Pancreas (tissue), 10 donors: ENCODE measurements around the gene WASF2. TPM values are rescaled to one million over a fixed set of nuclear protein-coding genes. Genes with fewer than 3 reads are reported as not detected.
A peak's percentile ranks its signal among the peaks of the same experiment; 100 is the strongest.

ENCODE experiments used
- ATAC-seq, 4 donors: fragments of 200-7000 bp; cut with Tn5 transposase; one replicate each; pipeline versions ENCODE4 v1.8.0 to v1.9.1; 2020; ENCODE audit warnings: mild to moderate bottlenecking in 4 of 4, moderate library complexity in 4 of 4
- DNase-seq, 6 donors: peaks; one replicate each; pipeline ENCODE4 v3.0.0-alpha.2; 2020
- FAIRE-seq: peaks from 2 replicates; lab custom pipeline; 2012; peaks lifted over from hg19 to GRCh38; lab: Jason Lieb, UNC
- H3K27ac ChIP-seq, 4 donors: fragments of 200-600 bp; sonication (generic); 1 replicate in 3 of 4; 2 replicates in 1 of 4; pipeline versions ENCODE4 v1.5.0 to v1.8.0; 2020
- H3K27me3 ChIP-seq, 4 donors: fragments of 200-600 bp; one replicate each; pipeline ENCODE4 v1.8.0; 2021
- H3K36me3 ChIP-seq, 3 donors: fragments of 200-600 bp; sonication (generic) in 1 of 3; one replicate each; pipeline versions ENCODE4 v1.5.0 to v1.8.0; 2020 to 2021
- H3K4me1 ChIP-seq, 3 donors: fragments of 200-600 bp; one replicate each; pipeline ENCODE4 v1.8.0; 2021
- H3K4me3 ChIP-seq, 4 donors: fragments of 200-600 bp; sonication (generic) in 2 of 4; one replicate each; pipeline versions ENCODE4 v1.5.0 to v1.8.0; 2020 to 2021
- H3K9me3 ChIP-seq, 4 donors: fragments of 200-600 bp; one replicate each; pipeline ENCODE4 v1.8.0; 2021
- WGBS, 2 donors: extraction: QIAGEN DNeasy Blood & Tissue Kit; methylation state at CpG; one replicate each; pipeline ENCODE4 v1.1.7; 2013; 5-methylcytosine and 5-hydroxymethylcytosine counted together
- intact Hi-C, 3 donors: fragments of 100-400 bp; cut with DNase I; formaldehyde crosslinking; loops; one replicate each; pipeline versions ENCODE4 v1.11.1 to v1.14.2; 2022
- polyA plus RNA-seq, 2 donors: library from polyadenylated mRNA; stranded (reverse); fragments of 200-250 nt; gene quantifications; one replicate each; pipeline ENCODE4 v1.2.3, GENCODE V29; 2013
- total RNA-seq, 6 donors: library from RNA; stranded (reverse); fragmentation: NEBNext Ultra II Directional in 4 of 6; extraction: Animal tissue kit (Norgen Biotek cat#: 25700) in 4 of 6; gene quantifications; one replicate each; pipeline versions ENCODE4 v1.2.1 to v1.2.4, GENCODE V29; 2021 to 2023
- TF ChIP-seq, protein P1 (sequence below), 4 donors: fragments of 200-600 bp; sonication (generic) in 3 of 4; IDR thresholded peaks; one replicate each; pipeline versions ENCODE4 v1.5.0 to v1.8.0; 2021; ENCODE audit warnings: antibody characterized with exemption in 4 of 4
- donor health status: healthy with polysubstance abuse.
- donor health status: DM: no; HTN: no; CAD: no; lungs with moderate emphysema.
- donor health status: DM: no; HTN: no; CAD: no.
- donor health status: control.
- donor health status: control.
- donor health status: Bipolar disorder and iron deficiency.
- donor health status: DM: yes; HTN: yes; CAD: no.
- donor health status: DM: no; HTN: no; CAD: no.
- donor health status: DM: no; HTN: no; CAD: no.
- donor health status: DM: yes; HTN: yes; CAD: no.

Gene WASF2
- total and polyA plus RNA-seq, 8 donors = 13.5 to 83.2 (median 51.4) TPM

DNA sequence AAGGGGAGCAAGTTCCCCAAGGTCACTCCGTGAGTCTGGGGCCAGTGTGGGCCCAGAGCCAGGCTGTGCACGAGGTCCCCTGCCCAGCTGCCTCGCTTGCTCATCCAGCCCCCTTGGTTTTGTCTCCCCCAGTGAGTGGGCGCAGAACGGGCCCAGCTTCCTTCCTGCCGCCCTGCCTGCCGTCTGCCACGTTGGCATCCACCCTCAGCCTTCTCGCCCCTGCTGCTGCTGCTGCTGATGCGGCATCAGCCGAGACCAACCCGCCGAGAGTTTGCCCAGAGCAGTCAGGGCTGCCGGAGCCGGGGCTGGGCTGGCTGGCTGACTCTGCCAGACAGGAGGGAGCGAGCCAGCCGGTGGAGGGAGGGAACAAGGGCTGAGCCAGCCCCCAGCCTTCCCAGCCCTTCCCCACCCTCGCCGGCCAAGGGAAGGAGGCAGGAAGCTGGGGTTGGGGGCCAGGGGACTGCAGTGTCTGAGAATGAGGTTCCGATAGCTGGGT is 31.4 kb upstream of the WASF2 start:
- peak in 3 of 4 donors; percentile 5 to 8 (median 6) for ATAC-seq
- Histone ChIP-seq H3K27me3 (no peaks in the 10 kb centered on the region), H3K4me3 (no peak overlapping the region), H3K36me3 (no peaks in the 10 kb centered on the region), H3K9me3 (no peaks in the 10 kb centered on the region), H3K27ac (no peak overlapping the region), H3K4me1 (no peaks in the 10 kb centered on the region)
- no peak for FAIRE-seq
- TF ChIP-seq, protein P1, sequence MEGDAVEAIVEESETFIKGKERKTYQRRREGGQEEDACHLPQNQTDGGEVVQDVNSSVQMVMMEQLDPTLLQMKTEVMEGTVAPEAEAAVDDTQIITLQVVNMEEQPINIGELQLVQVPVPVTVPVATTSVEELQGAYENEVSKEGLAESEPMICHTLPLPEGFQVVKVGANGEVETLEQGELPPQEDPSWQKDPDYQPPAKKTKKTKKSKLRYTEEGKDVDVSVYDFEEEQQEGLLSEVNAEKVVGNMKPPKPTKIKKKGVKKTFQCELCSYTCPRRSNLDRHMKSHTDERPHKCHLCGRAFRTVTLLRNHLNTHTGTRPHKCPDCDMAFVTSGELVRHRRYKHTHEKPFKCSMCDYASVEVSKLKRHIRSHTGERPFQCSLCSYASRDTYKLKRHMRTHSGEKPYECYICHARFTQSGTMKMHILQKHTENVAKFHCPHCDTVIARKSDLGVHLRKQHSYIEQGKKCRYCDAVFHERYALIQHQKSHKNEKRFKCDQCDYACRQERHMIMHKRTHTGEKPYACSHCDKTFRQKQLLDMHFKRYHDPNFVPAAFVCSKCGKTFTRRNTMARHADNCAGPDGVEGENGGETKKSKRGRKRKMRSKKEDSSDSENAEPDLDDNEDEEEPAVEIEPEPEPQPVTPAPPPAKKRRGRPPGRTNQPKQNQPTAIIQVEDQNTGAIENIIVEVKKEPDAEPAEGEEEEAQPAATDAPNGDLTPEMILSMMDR (IDR thresholded peaks at IDR 0.05) = no peak
- intact Hi-C loops = no loop called here
- WGBS, 2 donors = 57 to 60% methylated on average over 20 of the region's 20 CpGs
- no peak for DNase-seq

DNA sequence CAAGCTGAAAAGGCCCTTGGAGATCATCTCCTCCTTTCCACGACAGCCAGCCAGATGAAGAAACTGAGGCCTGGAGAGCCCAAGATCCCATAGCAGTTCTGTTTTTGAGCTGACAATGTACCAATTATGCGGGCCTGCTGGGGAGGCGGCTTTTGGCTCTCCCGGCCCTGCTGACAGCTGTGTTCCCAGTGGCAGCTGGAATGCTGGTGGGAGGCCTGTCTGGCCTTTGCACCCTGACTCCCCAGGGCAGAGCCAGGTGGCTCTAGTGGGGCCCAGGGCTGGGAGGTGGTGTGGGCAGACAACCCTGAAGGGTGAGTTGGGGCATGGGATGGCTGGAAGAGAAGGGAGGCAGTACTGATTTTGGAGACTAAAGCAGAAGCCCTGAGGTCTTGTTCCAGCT is 30.7 kb upstream of the WASF2 start:
- no peak for DNase-seq
- TF ChIP-seq, protein P1 (IDR thresholded peaks at IDR 0.05) = no peak
- no peak for FAIRE-seq
- 71 to 86% methylated on average over 4 of the region's 4 CpGs for WGBS, 2 donors
- ATAC-seq = no peak
- H3K27me3 ChIP-seq = no peaks in the 10 kb centered on the region
- H3K36me3 ChIP-seq = no peaks in the 10 kb centered on the region
- H3K27ac ChIP-seq = no peak overlapping the region
- no peak overlapping the region for H3K4me3 ChIP-seq
- intact Hi-C loops = no loop called here
- H3K4me1 ChIP-seq = no peaks in the 10 kb centered on the region
- H3K9me3 ChIP-seq = no peaks in the 10 kb centered on the region

DNA sequence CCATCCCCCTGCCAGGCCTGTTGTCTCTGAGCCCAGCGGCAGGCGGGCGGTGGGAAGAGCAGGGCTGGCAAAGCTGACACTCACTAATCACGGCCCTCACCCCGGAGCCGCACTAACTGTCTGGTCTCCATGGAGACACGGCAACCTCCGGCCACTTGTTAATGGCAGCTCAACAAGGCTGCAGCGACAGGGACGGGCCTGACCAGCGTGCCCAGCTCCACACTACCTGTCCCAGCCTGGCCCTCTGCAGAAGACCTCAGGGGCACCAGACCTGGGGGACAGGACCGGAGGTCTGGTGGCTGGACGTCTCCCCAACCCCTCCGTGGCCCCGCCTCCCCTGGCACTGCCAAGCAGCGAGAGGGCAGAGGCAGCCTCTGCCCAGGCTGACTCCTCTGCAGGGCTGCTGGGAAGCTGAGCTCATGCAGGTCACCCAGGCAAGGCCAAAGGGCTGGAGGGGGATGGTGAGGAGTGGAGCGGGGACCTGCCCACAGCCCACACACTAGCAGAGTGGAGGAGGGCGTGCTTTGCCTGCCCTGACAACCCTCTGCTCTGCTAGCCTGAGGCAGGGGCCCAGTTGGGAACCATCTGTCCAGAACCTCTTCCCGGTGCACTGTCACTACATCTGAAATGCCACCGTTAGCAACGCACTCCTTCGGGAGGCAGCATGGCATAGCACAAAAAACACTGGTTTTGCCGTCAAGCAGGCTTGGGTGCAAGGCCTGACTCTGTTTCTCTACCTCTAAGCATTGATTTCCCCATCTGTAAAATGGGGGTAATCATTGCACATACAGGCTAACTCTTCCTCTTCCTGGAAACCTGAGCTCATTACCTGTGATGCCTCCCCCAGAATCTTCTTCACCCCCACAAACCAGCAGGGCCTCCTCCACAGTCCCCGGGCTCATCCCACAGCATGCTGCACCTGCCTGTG is 29.6 kb upstream of the WASF2 start:
- FAIRE-seq (no peak), ATAC-seq (peak; percentile 30 to 65 (median 60))

DNA sequence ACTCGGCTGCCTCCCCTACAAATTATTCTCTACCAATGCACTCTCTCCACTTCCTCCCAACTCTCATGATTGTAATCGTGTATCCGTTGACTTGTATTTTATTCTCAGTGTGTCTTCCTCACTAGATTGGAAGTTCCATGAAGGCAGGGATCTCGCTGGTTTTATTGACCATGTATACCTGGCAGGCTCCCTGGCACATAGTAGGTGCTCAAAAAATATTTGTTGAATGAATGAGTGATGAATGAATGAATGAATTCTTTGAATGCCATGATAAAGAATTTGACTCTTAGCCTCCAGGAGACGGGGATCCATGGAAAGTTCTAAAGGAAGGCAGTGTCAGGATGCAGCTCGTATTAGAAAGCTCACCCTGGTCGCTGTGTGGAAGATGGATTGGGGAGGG is 28.8 kb upstream of the WASF2 start:
- Histone ChIP-seq H3K27me3 (no peaks in the 10 kb centered on the region), H3K4me1 (no peaks in the 10 kb centered on the region), H3K9me3 (no peaks in the 10 kb centered on the region), H3K36me3 (no peaks in the 10 kb centered on the region), H3K27ac (no peak overlapping the region), H3K4me3 (no peak overlapping the region)
- 88% methylated on average over 7 of the region's 7 CpGs for WGBS, 2 donors
- ATAC-seq (peak in 1 of 4 donors; percentile 5), DNase-seq (no peak), FAIRE-seq (no peak)
- TF ChIP-seq, protein P1 (IDR thresholded peaks at IDR 0.05) = no peak
- intact Hi-C loops = no loop called here

More for the DNA sequence above, 29.6 kb upstream of the WASF2 start:
- intact Hi-C loops = no loop called here
- TF ChIP-seq, protein P1 (IDR thresholded peaks at IDR 0.05) = no peak
- Histone ChIP-seq H3K27ac (no peak overlapping the region), H3K4me1 (no peaks in the 10 kb centered on the region), H3K36me3 (no peaks in the 10 kb centered on the region), H3K9me3 (no peaks in the 10 kb centered on the region), H3K4me3 (no peak overlapping the region), H3K27me3 (no peaks in the 10 kb centered on the region)
- peak in 3 of 6 donors; percentile 39 to 77 (median 50) for DNase-seq
- WGBS, 2 donors = 70% methylated on average over 22 to 24 of the region's 24 CpGs
